NB4 (cell line): Measurements from ENCODE around the gene CUTA.

Experiments used
- DNase-seq: peaks from one replicate; pipeline ENCODE4 v3.0.0; 2010; ENCODE audit warnings: low read depth
- H3K4me3 ChIP-seq: one replicate; pipeline ENCODE4 v1.5.1; 2011; ENCODE audit warnings: mild to moderate bottlenecking, low read depth, low read length, moderate library complexity
- CTCF ChIP-seq: IDR thresholded peaks from one replicate; pipeline ENCODE4 v1.5.1; 2012; ENCODE audit warnings: low read depth, low read length
- MAX ChIP-seq: IDR thresholded peaks from 2 replicates; pipeline ENCODE4 v1.6.1; 2011; ENCODE audit warnings: low read depth, low read length
- MYC ChIP-seq: IDR thresholded peaks from 2 replicates; pipeline ENCODE4 v1.6.1; 2011; ENCODE audit warnings: low read depth, low read length
- POLR2A ChIP-seq: IDR thresholded peaks from 2 replicates; pipeline ENCODE4 v1.6.1; 2011; ENCODE audit warnings: mild to moderate bottlenecking; ENCODE audit not compliant: insufficient read length; ENCODE audit errors: extremely low read depth

The CUTA gene

GRCh38 chr6:33442283-33442682, 24.4 kb upstream of the CUTA start:
- no peak overlapping the region for H3K4me3 ChIP-seq
- DNase-seq = no peak
- TF ChIP-seq MAX (no peak), MYC (no peak), POLR2A (no peak), CTCF (no peak)

GRCh38 chr6:33441457-33441856, 23.6 kb upstream of the CUTA start:
- no peak for TF ChIP-seq POLR2A
- no peak for DNase-seq

GRCh38 chr6:33440649-33441309, 22.9 kb upstream of the CUTA start:
- TF ChIP-seq CTCF (no peak), MAX (no peak), POLR2A (no peak), MYC (no peak)
- H3K4me3 ChIP-seq = no peak overlapping the region
- DNase-seq = no peak

More at GRCh38 chr6:33441457-33441856, 23.6 kb upstream of the CUTA start:
- H3K4me3 ChIP-seq = no peak overlapping the region

GRCh38 chr6:33439956-33440648, 22.2 kb upstream of the CUTA start:
- no peak overlapping the region for H3K4me3 ChIP-seq
- TF ChIP-seq POLR2A (no peak), MYC (no peak), CTCF (no peak), MAX (no peak)
- no peak for DNase-seq

GRCh38 chr6:33438978-33439594, 21.2 kb upstream of the CUTA start:
- TF ChIP-seq CTCF = no peak
- no peak overlapping the region for H3K4me3 ChIP-seq
- no peak for DNase-seq

- TF ChIP-seq MAX (no peak), POLR2A (no peak), CTCF (no peak), MYC (no peak)
- no peak for DNase-seq
These were observed 19.8 kb upstream of the CUTA start for GRCh38 chr6:33437666-33438065.

More at GRCh38 chr6:33437666-33438065, 19.8 kb upstream of the CUTA start:
- no peak overlapping the region for H3K4me3 ChIP-seq
